IPS-15b (cell line): ENCODE results near the gene GLI3.

Experiments
- H3K27me3 ChIP-seq: one replicate; pipeline ENCODE4 v1.6.1; 2013; ENCODE audit warnings: low read length; ENCODE audit not compliant: control insufficient read depth, insufficient read depth
- H3K36me3 ChIP-seq: one replicate; pipeline ENCODE4 v1.6.1; 2013; ENCODE audit warnings: low read length; ENCODE audit not compliant: control insufficient read depth, insufficient read depth
- H3K4me1 ChIP-seq: one replicate; pipeline ENCODE4 v1.6.1; 2013; ENCODE audit warnings: mild to moderate bottlenecking, low read length; ENCODE audit not compliant: control insufficient read depth, insufficient read depth
- H3K4me3 ChIP-seq: one replicate; pipeline ENCODE4 v1.5.1; 2013; ENCODE audit warnings: low read depth, low read length
- H3K9ac ChIP-seq: one replicate; pipeline ENCODE4 v1.6.1; 2013; ENCODE audit warnings: low read depth, mild to moderate bottlenecking, low read length
- H3K9me3 ChIP-seq: one replicate; pipeline ENCODE4 v1.6.1; 2013; ENCODE audit warnings: mild to moderate bottlenecking, low read length; ENCODE audit not compliant: control insufficient read depth, insufficient read depth

The GLI3 gene

DNA sequence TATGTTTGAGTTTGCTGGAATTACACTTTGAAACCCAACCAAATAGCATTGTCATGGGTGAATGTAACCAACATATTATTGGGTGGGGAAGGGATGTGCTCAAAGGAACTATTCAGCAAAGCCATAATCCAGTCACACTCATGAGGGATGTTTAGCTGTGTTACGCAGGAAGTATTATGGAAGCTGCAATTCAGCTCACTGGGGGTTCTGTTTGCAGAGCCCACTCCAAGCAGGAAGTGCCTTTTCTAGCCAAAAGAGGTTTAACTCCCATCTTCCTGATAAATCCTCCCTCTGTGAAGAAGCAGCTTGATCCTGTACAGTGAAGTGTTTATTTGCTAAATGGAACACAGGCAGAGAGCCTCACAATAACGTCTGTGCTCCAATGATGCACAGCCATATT is 172.5 kb downstream of the GLI3 start:
- H3K4me3 ChIP-seq, result no peak overlapping the region
- no peaks in the 10 kb centered on the region for H3K9me3 ChIP-seq
- H3K4me1 ChIP-seq, result peaks cover 29% of the 10 kb centered on the region
- H3K36me3 ChIP-seq, result no peaks in the 10 kb centered on the region
- no peaks in the 10 kb centered on the region for H3K27me3 ChIP-seq
- H3K9ac ChIP-seq, result no peak overlapping the region

- Histone ChIP-seq H3K27me3 (no peaks in the 10 kb centered on the region), H3K9me3 (no peaks in the 10 kb centered on the region), H3K4me3 (no peak overlapping the region), H3K36me3 (no peaks in the 10 kb centered on the region), H3K9ac (no peak overlapping the region), H3K4me1 (no peaks in the 10 kb centered on the region)
These were observed 177.7 kb downstream of the GLI3 start for GRCh38 chr7:42059275-42059674.

DNA sequence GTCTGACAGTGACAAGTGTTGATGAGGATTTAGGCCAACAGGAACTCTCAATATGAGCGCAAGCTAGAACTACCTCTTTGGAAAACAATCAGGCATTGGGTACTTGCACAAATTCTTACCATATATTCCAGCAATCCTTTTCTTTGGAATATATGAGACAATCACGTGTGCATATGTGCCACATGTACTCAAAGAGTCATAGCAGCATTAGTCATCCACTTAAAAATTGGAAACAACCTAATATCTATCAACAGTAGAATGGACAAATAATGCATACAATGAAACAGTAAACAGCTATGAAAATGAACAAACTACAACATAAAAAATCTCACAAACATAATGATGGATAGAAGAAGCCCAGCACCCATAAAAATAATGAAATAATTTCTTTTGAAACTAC is 179.7 kb downstream of the GLI3 start:
- Histone ChIP-seq H3K4me1 (no peaks in the 10 kb centered on the region), H3K9ac (no peak overlapping the region), H3K9me3 (no peaks in the 10 kb centered on the region), H3K36me3 (no peaks in the 10 kb centered on the region), H3K4me3 (no peak overlapping the region), H3K27me3 (no peaks in the 10 kb centered on the region)

GRCh38 chr7:42055171-42055570 is 181.8 kb downstream of the GLI3 start:
- Histone ChIP-seq H3K9me3 (no peaks in the 10 kb centered on the region), H3K36me3 (no peaks in the 10 kb centered on the region), H3K4me1 (no peaks in the 10 kb centered on the region), H3K9ac (no peak overlapping the region), H3K27me3 (no peaks in the 10 kb centered on the region), H3K4me3 (no peak overlapping the region)

DNA sequence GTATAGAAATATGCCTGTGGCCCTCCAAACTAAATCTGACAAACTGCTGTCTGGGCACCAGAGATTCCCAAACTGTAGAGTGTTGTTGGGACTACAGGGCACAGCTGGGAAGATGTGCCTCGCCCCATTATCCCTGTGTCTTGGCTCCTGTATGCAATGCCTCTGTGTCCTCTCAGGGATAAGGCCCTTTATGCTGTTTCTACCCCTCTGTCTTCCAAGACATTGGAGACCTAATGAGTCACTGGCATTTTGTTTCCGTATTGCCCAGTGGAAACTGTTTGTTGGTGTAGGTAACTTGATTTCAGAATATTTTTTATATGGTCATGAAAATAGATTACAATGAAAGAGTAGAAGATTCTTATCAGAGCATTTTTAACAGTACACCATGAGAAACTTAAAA is 183.2 kb downstream of the GLI3 start:
- Histone ChIP-seq H3K4me1 (no peaks in the 10 kb centered on the region), H3K27me3 (no peaks in the 10 kb centered on the region), H3K4me3 (no peak overlapping the region), H3K9ac (no peak overlapping the region), H3K36me3 (no peaks in the 10 kb centered on the region), H3K9me3 (no peaks in the 10 kb centered on the region)

DNA sequence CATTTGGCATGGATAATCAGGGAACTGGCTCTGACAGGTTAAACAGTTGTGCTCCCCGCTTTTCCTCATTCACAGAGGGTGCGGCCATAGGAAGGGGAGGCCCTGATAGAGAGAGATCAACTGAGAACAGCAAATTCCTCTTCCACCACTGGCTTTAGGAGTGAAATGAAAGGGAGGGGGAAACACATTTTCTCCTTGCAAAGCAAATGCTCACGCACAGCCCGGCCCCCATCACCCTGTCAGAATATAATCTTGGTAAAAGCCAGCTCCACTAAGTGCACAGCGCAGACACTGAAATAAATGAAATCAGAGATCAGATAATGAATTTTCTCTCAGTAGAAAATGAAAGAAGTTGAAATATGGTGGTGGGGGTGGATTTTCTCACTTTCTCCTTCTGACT is 187.2 kb downstream of the GLI3 start:
- H3K27me3 ChIP-seq, result no peaks in the 10 kb centered on the region

GRCh38 chr7:42046483-42046882 is 190.5 kb downstream of the GLI3 start:
- H3K36me3 ChIP-seq, result no peaks in the 10 kb centered on the region

More for the DNA sequence above, 187.2 kb downstream of the GLI3 start:
- Histone ChIP-seq H3K9ac (no peak overlapping the region), H3K9me3 (no peaks in the 10 kb centered on the region), H3K4me1 (no peaks in the 10 kb centered on the region), H3K4me3 (no peak overlapping the region), H3K36me3 (no peaks in the 10 kb centered on the region)

DNA sequence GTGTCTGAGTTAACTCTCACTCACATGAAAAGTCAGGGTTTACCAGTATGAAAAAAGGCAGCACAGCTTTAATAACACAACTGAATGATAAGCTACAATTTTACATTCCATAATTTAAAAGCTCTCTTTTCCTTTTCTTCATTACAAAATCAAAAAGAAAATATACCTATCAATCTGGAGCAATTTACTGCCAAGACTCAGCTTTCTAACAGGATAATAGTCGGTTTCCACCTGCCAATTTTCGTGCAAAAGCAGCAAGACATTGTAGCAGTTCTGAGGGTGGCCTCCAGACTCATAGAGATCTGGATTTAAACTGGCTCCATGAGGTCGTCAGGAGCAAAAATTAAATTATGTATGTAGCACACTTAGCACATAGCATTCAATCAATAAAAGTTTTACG is 191.0 kb downstream of the GLI3 start:
- Histone ChIP-seq H3K36me3 (no peaks in the 10 kb centered on the region), H3K9ac (no peak overlapping the region), H3K27me3 (no peaks in the 10 kb centered on the region), H3K4me1 (no peaks in the 10 kb centered on the region), H3K9me3 (no peaks in the 10 kb centered on the region), H3K4me3 (no peak overlapping the region)

More at GRCh38 chr7:42046483-42046882, 190.5 kb downstream of the GLI3 start:
- Histone ChIP-seq H3K27me3 (no peaks in the 10 kb centered on the region), H3K4me1 (no peaks in the 10 kb centered on the region), H3K9me3 (no peaks in the 10 kb centered on the region), H3K4me3 (no peak overlapping the region), H3K9ac (no peak overlapping the region)

GRCh38 chr7:42039921-42040320 is 197.1 kb downstream of the GLI3 start:
- H3K9ac ChIP-seq, result no peak overlapping the region
- H3K9me3 ChIP-seq, result no peaks in the 10 kb centered on the region
- no peaks in the 10 kb centered on the region for H3K27me3 ChIP-seq
- no peaks in the 10 kb centered on the region for H3K4me1 ChIP-seq
- H3K4me3 ChIP-seq, result no peak overlapping the region
- H3K36me3 ChIP-seq, result no peaks in the 10 kb centered on the region

GRCh38 chr7:42035210-42035609 is 201.8 kb downstream of the GLI3 start:
- Histone ChIP-seq H3K4me1 (no peaks in the 10 kb centered on the region), H3K36me3 (no peaks in the 10 kb centered on the region), H3K9ac (no peak overlapping the region), H3K9me3 (no peaks in the 10 kb centered on the region), H3K4me3 (no peak overlapping the region), H3K27me3 (no peaks in the 10 kb centered on the region)

DNA sequence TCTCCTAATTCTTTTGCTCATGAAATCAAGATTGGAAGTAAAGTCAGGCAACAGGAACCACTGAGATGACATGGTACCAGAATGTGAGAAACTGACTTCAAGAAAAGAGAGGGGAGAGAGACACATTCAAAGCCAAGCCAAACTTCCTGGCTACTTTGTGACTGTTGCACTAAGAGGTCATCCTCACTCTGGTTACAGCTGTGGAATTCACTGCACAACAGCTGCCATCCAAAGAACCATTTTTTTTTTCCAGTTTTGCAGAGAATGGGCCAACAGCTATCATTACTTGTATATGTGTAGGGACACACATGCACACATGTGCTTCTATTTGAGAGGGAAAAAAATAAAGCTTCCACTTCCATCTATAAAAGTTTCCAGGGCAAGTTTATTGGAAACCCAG is 203.5 kb downstream of the GLI3 start:
- Histone ChIP-seq H3K9me3 (no peaks in the 10 kb centered on the region), H3K36me3 (no peaks in the 10 kb centered on the region), H3K9ac (no peak overlapping the region), H3K27me3 (no peaks in the 10 kb centered on the region), H3K4me1 (no peaks in the 10 kb centered on the region), H3K4me3 (no peak overlapping the region)

- no peak overlapping the region for H3K9ac ChIP-seq
- H3K4me3 ChIP-seq, result no peak overlapping the region
- peaks cover 7% of the 10 kb centered on the region for H3K4me1 ChIP-seq
- H3K36me3 ChIP-seq, result no peaks in the 10 kb centered on the region
- no peaks in the 10 kb centered on the region for H3K9me3 ChIP-seq
- no peaks in the 10 kb centered on the region for H3K27me3 ChIP-seq
These were observed 207.6 kb downstream of the GLI3 start for GRCh38 chr7:42029405-42029804.

DNA sequence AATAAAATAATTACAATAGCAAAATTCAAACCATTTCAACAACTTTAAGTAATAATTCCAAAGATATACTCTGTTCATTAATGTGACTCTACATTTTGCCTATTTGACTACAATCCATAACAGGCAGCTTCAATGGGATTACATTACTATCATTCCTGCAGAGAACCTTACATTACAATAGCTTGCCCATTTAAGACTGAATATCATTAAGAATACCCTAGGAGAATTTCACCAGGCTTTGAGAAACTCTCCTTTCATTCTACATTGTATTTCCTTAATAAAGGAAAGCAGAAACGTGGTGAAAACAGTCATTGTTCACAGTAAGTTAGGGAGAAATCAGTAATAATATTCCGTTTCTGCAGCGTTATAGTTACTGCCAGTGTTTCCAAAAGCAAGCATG is 209.5 kb downstream of the GLI3 start:
- H3K9me3 ChIP-seq, result no peaks in the 10 kb centered on the region
- no peak overlapping the region for H3K4me3 ChIP-seq
- no peaks in the 10 kb centered on the region for H3K36me3 ChIP-seq
- no peak overlapping the region for H3K9ac ChIP-seq
- H3K4me1 ChIP-seq, result peaks cover 7% of the 10 kb centered on the region
- H3K27me3 ChIP-seq, result no peaks in the 10 kb centered on the region
